ENCODE measurements around the gene DCTD. TPM values are rescaled to one million over a fixed set of nuclear protein-coding genes. Genes with fewer than 3 reads are reported as not detected.

DCTD gene
- total RNA-seq, 1 donor from 2014 or later: 93.7 TPM

GRCh38 chr4:182921608-182922007, 4.4 kb upstream of the DCTD start:
- TF ChIP-seq, protein P1, sequence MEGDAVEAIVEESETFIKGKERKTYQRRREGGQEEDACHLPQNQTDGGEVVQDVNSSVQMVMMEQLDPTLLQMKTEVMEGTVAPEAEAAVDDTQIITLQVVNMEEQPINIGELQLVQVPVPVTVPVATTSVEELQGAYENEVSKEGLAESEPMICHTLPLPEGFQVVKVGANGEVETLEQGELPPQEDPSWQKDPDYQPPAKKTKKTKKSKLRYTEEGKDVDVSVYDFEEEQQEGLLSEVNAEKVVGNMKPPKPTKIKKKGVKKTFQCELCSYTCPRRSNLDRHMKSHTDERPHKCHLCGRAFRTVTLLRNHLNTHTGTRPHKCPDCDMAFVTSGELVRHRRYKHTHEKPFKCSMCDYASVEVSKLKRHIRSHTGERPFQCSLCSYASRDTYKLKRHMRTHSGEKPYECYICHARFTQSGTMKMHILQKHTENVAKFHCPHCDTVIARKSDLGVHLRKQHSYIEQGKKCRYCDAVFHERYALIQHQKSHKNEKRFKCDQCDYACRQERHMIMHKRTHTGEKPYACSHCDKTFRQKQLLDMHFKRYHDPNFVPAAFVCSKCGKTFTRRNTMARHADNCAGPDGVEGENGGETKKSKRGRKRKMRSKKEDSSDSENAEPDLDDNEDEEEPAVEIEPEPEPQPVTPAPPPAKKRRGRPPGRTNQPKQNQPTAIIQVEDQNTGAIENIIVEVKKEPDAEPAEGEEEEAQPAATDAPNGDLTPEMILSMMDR (IDR thresholded peaks at IDR 0.05; ENCODE audit: unreplicated experiment): no peak
- no peaks in the 10 kb centered on the region for H3K9me3 Mint-ChIP-seq
- DNase-seq (ENCODE audit: low spot score in 2 of 2, unreplicated experiment in 2 of 2): no peak

GRCh38 chr4:182920676-182921075, 3.5 kb upstream of the DCTD start:
- DNase-seq (ENCODE audit: low spot score in 2 of 2, unreplicated experiment in 2 of 2): no peak
- H3K9me3 Mint-ChIP-seq: no peaks in the 10 kb centered on the region
- H3K27me3 Mint-ChIP-seq (ENCODE audit: low read depth): peaks cover 11% of the 10 kb centered on the region
- no peaks in the 10 kb centered on the region for H3K36me3 Mint-ChIP-seq
- H3K27ac Mint-ChIP-seq: no peak overlapping the region
- no peak overlapping the region for H3K4me3 Mint-ChIP-seq
- H3K4me1 Mint-ChIP-seq: peaks cover 48% of the 10 kb centered on the region
- TF ChIP-seq, protein P1 (IDR thresholded peaks at IDR 0.05; ENCODE audit: unreplicated experiment): no peak

More at GRCh38 chr4:182921608-182922007, 4.4 kb upstream of the DCTD start:
- H3K4me3 Mint-ChIP-seq: no peak overlapping the region
- no peak overlapping the region for H3K27ac Mint-ChIP-seq
- H3K27me3 Mint-ChIP-seq (ENCODE audit: low read depth): peaks cover 11% of the 10 kb centered on the region
- no peaks in the 10 kb centered on the region for H3K36me3 Mint-ChIP-seq
- peaks cover 38% of the 10 kb centered on the region for H3K4me1 Mint-ChIP-seq

DNA sequence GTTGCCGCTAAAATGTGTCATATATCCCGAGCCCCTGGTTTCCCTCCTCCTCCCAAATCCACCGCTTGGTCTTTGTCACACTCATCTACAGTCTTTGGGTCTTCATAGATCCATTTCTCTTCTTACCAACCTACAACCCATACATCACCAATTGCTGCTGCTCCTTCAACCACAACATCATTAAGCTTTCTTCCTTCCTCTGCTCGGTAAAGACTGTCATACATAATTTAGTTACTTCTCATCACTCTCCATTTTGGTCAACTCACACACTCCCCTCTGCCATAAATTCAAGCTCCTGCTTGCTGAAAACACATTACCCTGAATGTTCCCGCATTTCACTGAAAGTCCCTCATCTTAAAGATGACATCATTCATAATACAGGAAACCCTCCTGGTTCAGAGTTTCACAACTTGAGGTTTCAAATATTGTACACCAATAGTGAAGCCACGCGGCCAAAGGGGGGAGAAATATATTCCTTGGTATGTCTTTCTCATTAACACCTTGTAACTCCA, 1.7 kb upstream of the DCTD start:
- peaks cover 9% of the 10 kb centered on the region for H3K27me3 Mint-ChIP-seq (ENCODE audit: low read depth)
- H3K27ac Mint-ChIP-seq: peak overlapping the region; percentile 65
- no peaks in the 10 kb centered on the region for H3K9me3 Mint-ChIP-seq
- peak overlapping the region; percentile 22 for H3K4me3 Mint-ChIP-seq
- TF ChIP-seq, protein P1 (IDR thresholded peaks at IDR 0.05; ENCODE audit: unreplicated experiment): no peak
- peaks cover 3% of the 10 kb centered on the region for H3K36me3 Mint-ChIP-seq
- H3K4me1 Mint-ChIP-seq: peaks cover 46% of the 10 kb centered on the region
- DNase-seq (ENCODE audit: low spot score in 2 of 2, unreplicated experiment in 2 of 2): no peak

GRCh38 chr4:182918044-182918607, 940 bp upstream of the DCTD start:
- Mint-ChIP-seq H3K4me1 (peaks cover 47% of the 10 kb centered on the region), H3K4me3 (peak overlapping the region; percentile 80), H3K36me3 (peaks cover 5% of the 10 kb centered on the region), H3K9me3 (no peaks in the 10 kb centered on the region), H3K27me3 (ENCODE audit: low read depth) (peaks cover 9% of the 10 kb centered on the region), H3K27ac (peak overlapping the region; percentile 96)
- no peak for DNase-seq (ENCODE audit: low spot score in 2 of 2, unreplicated experiment in 2 of 2)
- TF ChIP-seq, protein P1 (IDR thresholded peaks at IDR 0.05; ENCODE audit: unreplicated experiment): no peak

- peak overlapping the region; percentile 79 for H3K4me3 Mint-ChIP-seq
- peak overlapping the region; percentile 95 for H3K27ac Mint-ChIP-seq
- peaks cover 10% of the 10 kb centered on the region for H3K36me3 Mint-ChIP-seq
- TF ChIP-seq, protein P1 (IDR thresholded peaks at IDR 0.05; ENCODE audit: unreplicated experiment): no peak
- DNase-seq (ENCODE audit: low spot score in 2 of 2, unreplicated experiment in 2 of 2): peak in 1 of 2 experiments; percentile 50
- peaks cover 49% of the 10 kb centered on the region for H3K4me1 Mint-ChIP-seq
- no peaks in the 10 kb centered on the region for H3K9me3 Mint-ChIP-seq
- H3K27me3 Mint-ChIP-seq (ENCODE audit: low read depth): no peaks in the 10 kb centered on the region
Measured at GRCh38 chr4:182916483-182917181, 554 bp downstream of the DCTD start.

Measured in mesothelial cell of epicardium (in vitro differentiated cells).